ENCODE data around the gene LTBP1.
"Not testable (repeated sequence)": the region's sequence is repeated elsewhere in the genome, so short reads cannot be mapped to it uniquely, and the experiment has no call there.

LTBP1 gene

GRCh38 chr2:33158482-33159003 is 211.8 kb downstream of the LTBP1 start:
- DNase-seq: peak; percentile 87

GRCh38 chr2:33160191-33160590 is 213.4 kb downstream of the LTBP1 start:
- peak; percentile 95 for DNase-seq

GRCh38 chr2:33166287-33166881 is 219.6 kb downstream of the LTBP1 start:
- peak; percentile 90 for DNase-seq

GRCh38 chr2:33167622-33168245 is 221.0 kb downstream of the LTBP1 start:
- peak; percentile 32 for DNase-seq

- DNase-seq: no peak
Observed at GRCh38 chr2:33168425-33168824, 221.7 kb downstream of the LTBP1 start.

GRCh38 chr2:33168922-33169321 is 222.2 kb downstream of the LTBP1 start:
- DNase-seq: no peak

GRCh38 chr2:33170251-33170650 is 223.5 kb downstream of the LTBP1 start:
- not testable (repeated sequence) for DNase-seq

GRCh38 chr2:33177627-33178026 is 230.9 kb downstream of the LTBP1 start:
- DNase-seq: no peak

GRCh38 chr2:33178209-33178608 is 231.5 kb downstream of the LTBP1 start:
- no peak for DNase-seq

GRCh38 chr2:33180915-33181314 is 234.2 kb downstream of the LTBP1 start:
- no peak for DNase-seq

GRCh38 chr2:33181466-33181865 is 234.7 kb downstream of the LTBP1 start:
- no peak for DNase-seq

- no peak for DNase-seq
Observed at GRCh38 chr2:33184041-33184440, 237.3 kb downstream of the LTBP1 start.

- no peak for DNase-seq
Observed at GRCh38 chr2:33186937-33187336, 240.2 kb downstream of the LTBP1 start.

- no peak for DNase-seq
Observed at GRCh38 chr2:33188799-33189198, 242.0 kb downstream of the LTBP1 start.

GRCh38 chr2:33190393-33190937 is 243.7 kb downstream of the LTBP1 start:
- DNase-seq: no peak

GRCh38 chr2:33195891-33196290 is 249.1 kb downstream of the LTBP1 start:
- no peak for DNase-seq

GRCh38 chr2:33196700-33197099 is 249.9 kb downstream of the LTBP1 start:
- no peak for DNase-seq

GRCh38 chr2:33197198-33197938 is 250.6 kb downstream of the LTBP1 start:
- no peak for DNase-seq

GRCh38 chr2:33202641-33203522 is 256.1 kb downstream of the LTBP1 start:
- DNase-seq: no peak

- DNase-seq: no peak
Observed at GRCh38 chr2:33204945-33205344, 258.2 kb downstream of the LTBP1 start.

- no peak for DNase-seq
Observed at GRCh38 chr2:33205693-33206434, 259.1 kb downstream of the LTBP1 start.
